Activated gamma-delta T cell treated with anti-CD3 and anti-CD28 coated beads, Interleukin-2, amount 50 U/mL, for 16 hours (primary cell): ENCODE measurements around the gene PCDHGC3.

Source experiments
- DNase-seq: peaks from one replicate; pipeline ENCODE4 v3.0.0-alpha.2; 2020; ENCODE audit warnings: low read depth

Gene PCDHGC3

GRCh38 chr5:141508440-141508797 is 32.7 kb downstream of the PCDHGC3 start:
- DNase-seq: no peak

- DNase-seq: no peak
These were observed 33.2 kb downstream of the PCDHGC3 start for GRCh38 chr5:141508798-141509611.

- no peak for DNase-seq
These were observed 34.4 kb downstream of the PCDHGC3 start for GRCh38 chr5:141510160-141510559.

- DNase-seq: no peak
These were observed 35.3 kb downstream of the PCDHGC3 start for GRCh38 chr5:141510850-141511601.

- DNase-seq: no peak
These were observed 36.1 kb downstream of the PCDHGC3 start for GRCh38 chr5:141511771-141512325.

- DNase-seq: peak; percentile 76
These were observed 36.7 kb downstream of the PCDHGC3 start for GRCh38 chr5:141512390-141512910.

- DNase-seq: no peak
These were observed 37.3 kb downstream of the PCDHGC3 start for GRCh38 chr5:141512911-141513626.

GRCh38 chr5:141513627-141514329 is 38.0 kb downstream of the PCDHGC3 start:
- peak; percentile 30 for DNase-seq

GRCh38 chr5:141514330-141515133 is 38.8 kb downstream of the PCDHGC3 start:
- DNase-seq: no peak

- DNase-seq: no peak
These were observed 39.4 kb downstream of the PCDHGC3 start for GRCh38 chr5:141515141-141515540.

GRCh38 chr5:141515946-141516671 is 40.3 kb downstream of the PCDHGC3 start:
- DNase-seq: no peak

- DNase-seq: no peak
These were observed 40.9 kb downstream of the PCDHGC3 start for GRCh38 chr5:141516672-141517025.

- no peak for DNase-seq
These were observed 41.5 kb downstream of the PCDHGC3 start for GRCh38 chr5:141517312-141517711.

GRCh38 chr5:141517880-141518617 is 42.3 kb downstream of the PCDHGC3 start:
- no peak for DNase-seq

GRCh38 chr5:141518618-141519015 is 42.9 kb downstream of the PCDHGC3 start:
- no peak for DNase-seq

GRCh38 chr5:141519605-141520565 is 44.1 kb downstream of the PCDHGC3 start:
- DNase-seq: no peak

GRCh38 chr5:141521244-141521781 is 45.5 kb downstream of the PCDHGC3 start:
- DNase-seq: no peak

GRCh38 chr5:141522301-141522700 is 46.5 kb downstream of the PCDHGC3 start:
- no peak for DNase-seq
